ENCODE data around the gene PDCD1LG2.
"Not testable (repeated sequence)": the region's sequence is repeated elsewhere in the genome, so short reads cannot be mapped to it uniquely, and the experiment has no call there.

The PDCD1LG2 gene

DNA sequence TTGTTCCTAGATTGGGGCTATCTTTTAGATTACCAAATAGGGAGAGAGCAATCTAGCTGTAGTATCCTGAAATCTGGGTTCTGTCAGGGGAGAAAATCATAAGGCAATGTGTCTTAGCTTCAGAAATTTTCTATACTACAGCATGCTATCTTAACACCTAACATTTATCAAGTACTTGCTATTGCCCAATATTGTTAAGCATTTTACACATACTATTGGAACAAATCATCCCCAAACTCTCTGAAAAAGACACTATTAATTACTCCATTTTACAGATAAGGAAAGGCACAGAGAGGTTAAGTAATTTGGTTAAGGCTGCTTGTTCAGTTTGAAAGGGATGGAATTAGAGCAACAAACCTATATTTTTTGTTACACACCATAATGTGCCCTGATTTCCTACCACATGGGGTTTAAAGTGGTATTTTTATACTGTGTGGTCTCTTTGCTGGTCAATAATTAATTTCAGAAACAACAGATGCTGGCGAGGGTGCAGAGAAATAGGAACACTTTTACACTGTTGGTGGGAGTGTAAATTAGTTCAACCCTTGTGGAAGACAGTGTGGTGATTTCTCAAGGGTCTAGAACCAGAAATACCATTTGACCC is 61.4 kb downstream of the PDCD1LG2 start:
- no peak for DNase-seq

DNA sequence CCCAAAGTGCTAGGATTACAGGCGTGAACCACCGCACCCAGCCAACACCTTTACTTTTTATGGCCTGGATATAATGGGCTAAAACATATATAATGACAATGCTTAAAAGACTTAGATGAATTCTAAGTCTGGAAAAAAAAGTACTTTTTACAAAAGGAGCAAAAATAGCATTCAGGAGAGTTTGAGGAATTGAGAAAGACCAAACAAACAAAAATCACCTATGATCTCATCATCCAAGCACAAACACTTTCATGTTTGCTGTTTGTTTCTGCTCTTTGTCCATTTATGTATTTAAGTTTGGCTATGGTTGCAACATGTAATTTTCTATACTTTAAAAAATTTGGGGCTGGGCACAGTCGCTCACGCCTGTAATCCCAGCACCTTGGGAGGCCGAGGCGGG is 63.8 kb downstream of the PDCD1LG2 start:
- DNase-seq: no peak

DNA sequence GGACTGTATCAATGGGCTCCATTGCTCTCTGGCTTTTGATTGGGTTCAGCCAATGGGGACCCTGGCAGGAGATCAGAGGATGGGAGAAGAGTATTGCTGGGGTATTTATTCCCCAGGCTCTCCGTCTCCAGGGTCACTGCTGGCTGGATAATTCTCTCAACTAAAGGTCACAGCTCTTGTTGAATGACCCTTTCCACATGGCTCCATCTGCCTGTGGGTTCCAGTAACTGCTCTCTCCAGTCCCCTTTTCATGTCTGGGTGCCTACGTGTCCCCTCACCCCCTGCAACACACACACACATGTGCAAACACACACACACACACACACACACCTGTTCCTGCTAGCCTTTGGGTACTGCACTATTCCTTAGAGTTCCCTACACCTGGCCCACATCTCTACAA is 64.7 kb downstream of the PDCD1LG2 start:
- DNase-seq: no peak

DNA sequence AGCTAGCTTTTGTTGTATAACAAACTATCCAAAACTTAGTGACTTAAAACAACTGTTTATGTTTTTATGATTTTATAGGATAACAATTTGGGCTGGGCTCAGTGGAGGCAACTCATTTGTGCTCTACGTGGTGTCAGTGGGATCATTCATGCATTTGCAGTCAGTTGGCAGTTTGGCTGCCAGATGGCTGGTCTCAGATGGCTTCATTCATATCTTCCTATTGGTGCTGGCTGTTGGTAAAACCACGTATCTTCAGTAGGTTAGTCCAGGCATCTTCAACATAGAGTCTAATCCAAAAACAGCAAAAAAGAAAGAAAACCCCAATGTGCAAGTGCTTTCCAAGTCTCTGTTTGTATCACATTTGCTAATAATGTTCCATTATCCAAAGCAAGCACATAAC is 66.9 kb downstream of the PDCD1LG2 start:
- no peak for DNase-seq

DNA sequence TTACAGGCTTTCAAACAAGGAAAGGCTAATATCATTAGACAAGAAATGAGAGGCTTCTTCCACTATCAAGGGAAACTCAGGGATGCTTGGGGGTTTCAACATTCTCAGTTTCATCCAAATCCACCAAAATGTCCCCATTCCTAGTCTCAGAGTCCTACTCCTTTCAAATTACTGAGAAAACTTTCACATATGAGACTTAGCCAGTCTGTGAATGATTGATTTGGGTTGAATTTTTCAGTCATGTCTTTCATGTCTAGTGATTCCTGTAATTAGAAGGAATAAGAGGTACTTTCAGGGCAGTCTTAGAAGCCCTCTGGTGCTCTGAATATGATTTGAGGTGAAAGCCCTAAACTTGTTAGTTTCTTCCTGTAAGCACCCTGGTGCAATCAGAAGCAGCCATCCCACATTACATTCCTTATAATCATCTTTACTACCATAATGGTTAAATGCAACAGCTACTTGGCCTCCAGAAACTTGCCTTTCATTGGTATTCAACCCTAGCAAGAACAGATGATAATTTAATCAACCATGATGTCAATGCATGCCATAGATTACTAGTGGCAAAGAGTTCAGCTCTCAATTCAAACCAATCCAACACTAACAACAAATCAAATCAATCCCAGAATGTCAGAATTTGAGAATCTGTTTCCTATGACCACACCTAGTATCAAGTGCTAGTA is 67.8 kb downstream of the PDCD1LG2 start:
- DNase-seq: no peak

DNA sequence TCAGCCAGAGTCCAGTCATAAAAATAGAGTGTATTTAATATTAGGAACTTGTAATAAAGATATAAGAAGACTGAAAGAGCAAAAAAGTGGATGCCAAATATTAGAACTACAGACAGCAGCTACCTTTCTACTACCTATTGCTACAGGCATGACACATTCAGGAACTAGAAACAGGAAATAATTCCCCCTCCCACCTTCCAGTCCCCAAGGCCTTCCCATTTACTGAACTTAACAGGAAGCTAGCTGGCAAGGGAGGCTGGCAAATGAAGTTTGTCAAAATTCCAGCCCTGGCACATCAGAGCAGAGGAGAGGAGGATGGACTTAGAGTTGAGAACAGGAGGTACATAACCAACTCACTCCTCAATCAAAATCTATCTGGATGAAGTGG is 68.4 kb downstream of the PDCD1LG2 start:
- no peak for DNase-seq

DNA sequence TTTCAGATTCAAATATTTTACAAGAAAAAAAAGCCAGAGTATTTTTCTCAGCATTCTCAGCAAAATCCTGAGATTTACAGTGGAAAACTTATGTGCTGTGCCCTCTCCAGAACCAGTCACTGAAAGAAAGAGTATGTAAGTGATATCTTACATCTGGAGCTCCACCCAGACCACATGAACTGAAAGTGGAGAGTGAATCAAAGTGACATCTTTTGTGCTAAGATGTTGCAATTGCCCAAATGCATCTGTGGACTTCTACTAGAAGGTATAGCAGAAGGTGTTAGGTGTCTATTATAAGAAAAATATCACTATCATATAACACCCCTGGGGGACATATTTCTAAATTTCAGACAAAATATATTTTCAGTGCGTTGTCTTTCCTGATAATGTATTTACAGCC is 69.5 kb downstream of the PDCD1LG2 start:
- DNase-seq: no peak

DNA sequence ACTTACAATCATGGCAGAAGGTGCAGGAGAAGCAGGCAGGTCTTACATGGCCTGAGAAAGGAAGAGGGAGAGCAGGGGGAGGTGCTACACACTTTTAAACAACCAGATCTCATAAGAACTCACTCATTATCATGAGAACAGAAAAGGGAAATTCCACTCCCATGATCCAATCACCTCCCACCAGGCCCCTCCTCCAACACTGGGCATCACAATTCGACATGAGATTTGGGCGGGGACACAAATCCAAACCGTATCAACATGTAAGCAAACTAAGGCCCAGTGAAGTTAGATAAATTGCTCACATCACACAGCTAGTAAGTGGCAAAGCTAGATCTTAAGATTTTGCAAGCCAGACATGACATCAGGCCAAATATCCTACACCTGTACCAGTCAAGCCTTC is 70.3 kb downstream of the PDCD1LG2 start:
- DNase-seq: no peak

DNA sequence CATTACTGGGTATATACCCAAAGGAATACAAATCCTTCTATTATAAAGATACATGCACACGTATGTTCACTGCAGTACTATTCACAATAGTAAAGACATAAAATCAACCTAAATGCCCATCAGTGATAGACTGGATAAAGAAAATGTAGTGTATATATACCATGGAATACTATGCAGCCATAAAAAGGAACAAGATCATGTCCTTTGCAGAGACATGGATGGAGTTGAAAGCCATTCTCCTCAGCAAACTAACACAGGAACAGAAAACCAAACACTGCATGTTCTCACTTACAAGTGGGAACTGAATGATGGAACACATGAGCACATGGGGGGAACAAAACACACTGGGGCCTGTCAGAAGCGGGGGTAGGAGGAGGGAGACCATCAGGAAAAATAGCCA is 71.4 kb downstream of the PDCD1LG2 start:
- not testable (repeated sequence) for DNase-seq

DNA sequence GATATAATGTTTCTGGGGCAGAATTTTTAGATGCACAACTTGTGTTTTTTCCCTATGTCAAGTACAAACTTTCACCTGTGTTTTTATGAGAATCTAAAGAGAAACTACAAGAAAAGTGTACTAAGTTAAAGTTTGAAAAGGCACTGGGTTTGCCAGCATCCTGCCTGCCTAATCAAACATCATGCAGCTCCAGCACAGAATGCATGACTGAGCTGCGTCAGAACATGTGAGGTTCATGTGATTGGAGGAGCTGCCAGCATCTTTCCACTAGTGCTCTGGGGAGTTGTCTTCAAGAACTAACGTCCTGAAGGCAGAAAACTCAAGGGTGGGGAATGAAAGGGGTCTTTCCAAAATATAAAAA is 72.5 kb downstream of the PDCD1LG2 start:
- DNase-seq: peak; percentile 48

DNA sequence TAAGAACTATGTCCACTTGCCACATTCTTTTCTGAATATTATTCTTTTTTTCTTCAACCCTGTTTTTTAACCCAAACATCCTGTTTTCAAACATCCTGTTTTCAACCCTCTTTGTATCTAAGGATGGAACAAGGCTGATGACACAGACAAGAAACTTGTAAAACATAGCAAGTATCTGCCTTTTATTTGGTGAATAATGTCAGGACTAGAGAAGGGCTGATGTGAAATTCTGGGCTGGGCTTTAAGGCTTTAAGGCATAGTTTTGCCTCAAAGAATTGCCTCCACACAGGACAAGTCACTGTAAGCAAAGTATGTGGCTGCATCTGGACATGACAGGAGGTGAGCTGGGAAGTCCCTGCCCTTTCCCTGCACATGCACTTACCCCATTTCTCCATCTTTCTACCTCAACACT is 76.1 kb downstream of the PDCD1LG2 start:
- DNase-seq: peak; percentile 30

DNA sequence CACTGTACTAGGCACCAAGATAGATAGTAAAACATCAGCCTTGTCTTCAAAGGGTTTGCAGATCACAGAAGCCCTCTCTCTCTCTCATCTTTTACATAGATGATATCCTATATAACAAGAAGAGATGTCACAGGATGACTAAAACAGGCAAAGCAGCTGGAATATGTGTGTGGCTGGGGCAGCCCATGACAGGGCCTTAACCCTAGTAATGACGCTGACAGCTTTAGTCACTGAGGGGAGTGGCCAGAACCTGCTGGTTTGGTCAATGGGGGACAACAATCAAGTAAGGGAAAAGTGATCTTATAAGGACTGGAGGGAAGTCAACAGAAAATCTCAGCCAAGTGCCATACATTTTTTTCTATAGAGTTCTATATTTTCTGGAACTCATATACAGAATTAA is 76.7 kb downstream of the PDCD1LG2 start:
- peak; percentile 18 for DNase-seq

DNA sequence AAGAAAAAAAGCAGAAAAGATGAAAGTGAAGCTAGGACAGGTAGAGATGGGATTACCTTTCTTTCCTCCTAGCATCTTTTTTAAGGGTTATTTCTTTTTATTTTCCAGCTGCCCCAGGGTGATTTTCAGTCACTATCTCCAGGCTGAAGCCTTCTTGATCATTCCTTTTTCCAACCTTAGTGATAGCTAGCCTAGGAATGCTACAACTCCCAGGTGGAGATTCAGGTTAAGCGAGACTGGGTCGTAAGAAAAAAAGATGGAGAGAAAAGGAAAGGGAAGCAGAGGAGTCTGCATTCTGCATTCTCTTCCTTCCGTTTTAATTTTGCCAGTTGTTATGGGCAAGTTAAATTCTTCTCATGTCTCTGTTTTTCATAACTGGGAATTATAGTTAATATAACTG is 81.9 kb downstream of the PDCD1LG2 start:
- DNase-seq: no peak

DNA sequence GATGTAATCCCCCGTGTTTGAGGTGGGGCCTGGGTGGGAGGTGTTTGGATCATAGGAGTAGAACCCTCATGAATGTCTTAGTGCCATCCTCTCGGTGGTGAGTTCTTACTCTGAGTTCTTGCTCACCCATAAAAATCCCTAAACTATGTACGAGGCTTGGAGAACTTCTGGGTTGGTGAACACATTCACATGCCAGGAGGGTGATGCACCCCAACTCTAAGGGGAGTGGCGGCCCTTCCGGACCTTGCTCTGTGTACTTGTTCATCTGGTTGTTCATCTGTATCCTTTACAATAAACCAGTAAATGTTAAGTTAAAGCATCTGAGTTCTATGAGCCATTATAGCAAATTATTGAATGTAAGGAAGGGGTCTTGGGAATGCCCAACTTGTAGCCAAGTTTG is 82.6 kb downstream of the PDCD1LG2 start:
- DNase-seq: no peak

DNA sequence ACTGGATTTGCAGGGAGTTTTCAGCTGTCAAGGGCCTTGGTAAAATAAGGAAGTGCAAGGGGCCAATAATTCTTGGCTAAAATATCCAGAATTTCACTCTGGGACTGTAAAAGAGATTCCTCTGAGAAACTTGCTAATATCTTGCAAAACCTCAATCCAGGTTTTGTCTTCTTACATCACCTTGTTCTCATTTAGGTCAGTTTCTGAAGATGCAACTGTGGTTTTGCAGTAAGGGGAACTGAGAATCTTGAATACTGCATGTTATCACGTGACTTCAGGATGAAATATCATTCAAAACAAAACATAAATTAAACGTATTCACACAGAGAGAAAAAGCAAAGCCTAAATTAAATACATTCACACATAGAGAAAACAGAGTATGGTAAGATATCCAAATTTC is 83.6 kb downstream of the PDCD1LG2 start:
- DNase-seq: no peak

DNA sequence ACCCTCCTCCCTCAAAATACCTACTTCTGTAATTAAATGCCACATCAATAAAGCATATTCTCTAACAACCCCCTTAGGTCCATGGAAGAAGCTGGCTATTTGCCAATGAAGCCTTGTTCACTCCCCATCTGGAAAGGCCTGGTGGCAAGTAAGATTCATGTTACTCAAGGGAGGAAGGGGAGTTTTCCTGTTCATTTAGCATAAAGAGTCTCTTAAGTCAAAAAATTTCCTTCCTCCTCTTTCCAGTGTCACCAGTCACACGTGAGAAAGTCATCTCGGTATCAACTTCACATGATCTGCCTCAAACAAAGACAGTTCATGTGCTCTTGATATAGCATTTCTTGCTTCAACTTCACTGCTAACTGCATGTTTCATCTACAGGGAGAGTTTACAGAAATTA is 85.8 kb downstream of the PDCD1LG2 start:
- DNase-seq: no peak

DNA sequence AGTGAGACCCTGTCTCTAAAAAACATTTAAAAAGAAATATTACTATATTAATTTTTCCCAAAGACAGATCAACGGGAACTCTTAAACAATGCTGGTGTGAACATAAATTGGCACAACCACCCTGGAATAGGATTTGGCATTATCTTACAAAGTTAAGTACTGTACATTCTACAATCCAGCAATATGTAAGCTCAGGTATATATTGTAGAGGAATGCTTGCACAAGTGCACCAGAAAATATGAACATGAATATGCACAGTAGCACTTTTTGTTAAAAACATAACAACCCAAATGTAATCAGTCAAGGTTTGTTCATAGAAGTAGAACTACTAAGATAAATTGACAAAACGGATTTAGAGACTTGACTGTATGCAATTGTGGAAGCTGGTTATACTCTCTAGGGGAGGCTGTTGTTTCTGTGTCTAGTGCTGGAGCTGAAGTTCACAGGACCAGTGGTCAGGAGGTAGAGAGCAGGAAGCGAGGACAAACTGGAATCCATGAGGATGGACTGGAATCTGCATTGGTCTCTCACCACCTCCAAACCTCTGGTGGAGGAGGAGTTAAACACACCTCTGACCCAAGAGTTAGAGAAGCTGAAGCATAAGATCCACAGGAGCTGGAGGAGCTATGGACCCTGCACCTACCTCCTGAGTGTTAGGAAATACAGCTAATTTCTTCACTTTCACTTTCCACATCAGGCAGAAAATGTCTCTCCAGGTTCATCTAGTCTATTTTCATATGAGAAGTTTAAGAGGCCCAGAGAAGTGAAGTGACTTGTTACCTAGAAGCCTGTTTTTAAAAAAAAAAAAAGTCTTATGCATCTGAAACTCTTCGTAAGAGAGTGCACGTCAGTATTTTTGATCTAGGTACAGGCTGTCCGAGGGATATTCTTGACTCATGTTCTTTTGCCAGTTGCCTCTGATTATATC is 98.2 kb downstream of the PDCD1LG2 start:
- DNase-seq: no peak

DNA sequence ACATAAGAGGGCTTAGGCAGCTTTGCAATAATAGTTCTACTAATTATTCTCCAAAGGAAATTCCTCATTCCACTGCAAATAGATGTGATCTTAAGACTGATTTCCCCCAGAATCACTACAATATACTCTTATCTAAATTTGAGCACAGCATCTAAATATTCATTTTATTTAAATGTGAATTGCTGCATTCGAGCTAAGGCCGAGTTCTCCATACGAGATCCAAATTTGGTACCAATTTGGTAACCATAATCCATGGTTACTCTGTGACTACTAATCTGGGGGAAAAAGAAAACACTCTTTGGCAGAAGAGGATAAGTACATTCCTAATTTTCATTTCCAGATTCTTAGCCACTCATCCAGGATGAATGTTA is 98.9 kb downstream of the PDCD1LG2 start:
- DNase-seq: no peak

DNA sequence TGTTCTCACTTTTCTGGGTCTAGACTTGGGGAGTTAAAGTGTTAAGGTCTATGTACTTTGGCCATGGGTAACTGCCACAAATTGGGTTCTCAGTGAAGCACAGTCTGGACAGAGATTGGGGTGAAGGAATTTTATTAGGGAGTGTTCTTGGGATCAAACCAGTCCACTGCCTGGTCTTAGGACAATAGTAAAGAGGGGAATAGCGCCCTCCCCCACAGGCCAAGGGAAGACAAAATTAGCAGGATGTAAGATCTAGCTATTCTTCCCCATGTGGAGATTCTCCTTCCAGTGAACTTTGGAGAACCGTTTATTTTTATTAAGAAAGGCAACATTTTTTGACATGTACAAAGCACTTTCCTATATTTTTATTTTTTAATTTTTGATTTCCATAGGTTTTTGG is 100.2 kb downstream of the PDCD1LG2 start:
- no peak for DNase-seq

DNA sequence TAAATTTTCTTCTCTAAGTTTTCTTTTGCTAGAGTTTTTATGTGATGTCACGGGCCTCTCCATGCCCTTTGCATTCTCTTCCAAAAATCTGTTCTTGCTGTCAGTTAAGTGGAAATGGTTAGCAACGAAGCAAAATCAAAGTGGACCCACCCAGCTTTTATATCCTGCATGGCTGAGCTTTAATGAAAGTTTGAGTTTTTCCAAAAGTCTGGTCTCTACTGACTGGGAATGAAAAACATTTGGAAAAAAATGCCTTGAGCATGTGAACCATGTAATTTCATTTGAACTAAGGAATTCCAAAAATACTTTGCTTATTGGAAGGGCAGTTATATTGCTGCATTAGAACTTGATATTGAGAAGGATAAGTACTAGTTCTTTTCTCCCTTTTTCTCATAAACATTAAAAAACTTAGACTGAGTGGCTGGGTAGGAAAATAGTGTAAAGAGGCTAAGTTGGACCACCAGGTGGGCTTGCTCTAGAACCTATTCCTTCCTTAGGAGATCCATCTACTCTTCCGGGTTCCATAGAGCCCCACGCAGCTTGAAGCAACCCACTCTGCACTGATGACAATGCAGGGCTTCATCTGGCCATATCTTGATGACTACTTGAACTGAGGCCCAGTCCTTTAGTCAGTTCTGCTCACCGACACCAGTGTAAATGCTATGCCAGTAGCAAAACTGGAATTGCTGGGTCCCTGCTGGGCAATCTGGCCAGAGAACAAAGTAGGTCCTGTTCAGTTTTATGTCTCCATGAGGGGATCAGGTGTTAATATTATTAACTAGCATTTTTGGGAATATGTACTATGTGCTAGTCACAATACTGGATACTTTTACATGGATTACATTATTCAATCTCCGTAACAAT is 101.2 kb downstream of the PDCD1LG2 start:
- no peak for DNase-seq

DNA sequence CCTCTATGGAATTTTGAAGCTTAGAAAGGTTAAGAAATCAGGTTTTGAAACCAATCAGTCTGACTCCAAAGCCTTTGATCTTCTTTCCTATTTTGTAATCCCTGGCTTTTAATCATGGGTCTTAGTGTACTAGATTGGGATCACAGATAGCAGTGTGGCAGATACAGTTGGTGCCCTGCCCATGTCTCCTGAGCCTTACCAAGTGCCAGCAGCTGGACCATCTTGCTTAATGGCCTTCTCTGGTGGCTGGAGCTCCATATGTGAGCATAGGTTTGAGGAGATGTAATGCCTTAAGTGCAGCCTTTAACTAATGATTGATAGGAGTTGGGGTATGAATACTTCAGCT is 101.8 kb downstream of the PDCD1LG2 start:
- DNase-seq: no peak

DNA sequence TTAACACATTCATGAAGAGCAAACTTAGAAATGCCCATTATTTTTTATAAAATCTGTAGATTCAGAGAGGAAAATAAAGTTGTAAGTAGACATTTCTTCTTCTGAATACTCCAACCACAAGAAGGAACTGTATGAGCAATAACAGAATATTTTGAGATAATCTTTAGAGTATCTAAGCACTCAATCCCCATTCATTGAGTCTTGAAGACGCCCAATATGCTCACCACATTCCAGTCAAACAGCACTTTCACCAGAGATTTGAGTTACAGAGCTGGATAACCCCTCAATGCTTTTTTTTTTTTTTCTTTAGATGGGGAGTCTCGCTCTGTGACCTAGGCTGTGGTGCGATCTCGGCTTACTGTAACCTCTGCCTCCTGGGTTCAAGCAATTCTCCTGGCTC is 103.9 kb downstream of the PDCD1LG2 start:
- no peak for DNase-seq

DNA sequence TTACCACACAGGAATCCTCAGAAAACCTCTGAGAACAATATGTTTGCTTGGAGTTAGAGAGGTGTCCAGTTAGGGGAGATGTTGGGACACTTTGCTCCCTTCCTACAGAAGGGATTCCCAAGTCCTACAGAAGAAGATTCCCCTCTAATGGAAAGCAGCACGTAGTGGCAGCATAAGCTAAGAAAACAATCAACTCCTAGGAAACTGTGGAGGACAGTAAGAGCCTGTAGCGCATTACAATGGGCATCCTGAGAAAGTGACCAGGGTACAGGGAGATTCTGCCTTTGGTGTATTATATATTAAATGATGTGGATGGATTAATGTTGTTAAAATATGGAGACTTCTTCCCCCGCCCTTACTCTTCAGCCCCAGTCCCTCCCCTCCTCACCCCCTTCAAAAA is 104.7 kb downstream of the PDCD1LG2 start:
- no peak for DNase-seq
